HG03066 (cell line): Measurements from ENCODE around the gene COL23A1.

Experiments
- ATAC-seq: cut with Tn5 transposase; IDR thresholded peaks from one replicate; pipeline ENCODE4 v1.9.1; 2021; ENCODE audit warnings: low read depth; ENCODE audit not compliant: unreplicated experiment

COL23A1 gene

DNA sequence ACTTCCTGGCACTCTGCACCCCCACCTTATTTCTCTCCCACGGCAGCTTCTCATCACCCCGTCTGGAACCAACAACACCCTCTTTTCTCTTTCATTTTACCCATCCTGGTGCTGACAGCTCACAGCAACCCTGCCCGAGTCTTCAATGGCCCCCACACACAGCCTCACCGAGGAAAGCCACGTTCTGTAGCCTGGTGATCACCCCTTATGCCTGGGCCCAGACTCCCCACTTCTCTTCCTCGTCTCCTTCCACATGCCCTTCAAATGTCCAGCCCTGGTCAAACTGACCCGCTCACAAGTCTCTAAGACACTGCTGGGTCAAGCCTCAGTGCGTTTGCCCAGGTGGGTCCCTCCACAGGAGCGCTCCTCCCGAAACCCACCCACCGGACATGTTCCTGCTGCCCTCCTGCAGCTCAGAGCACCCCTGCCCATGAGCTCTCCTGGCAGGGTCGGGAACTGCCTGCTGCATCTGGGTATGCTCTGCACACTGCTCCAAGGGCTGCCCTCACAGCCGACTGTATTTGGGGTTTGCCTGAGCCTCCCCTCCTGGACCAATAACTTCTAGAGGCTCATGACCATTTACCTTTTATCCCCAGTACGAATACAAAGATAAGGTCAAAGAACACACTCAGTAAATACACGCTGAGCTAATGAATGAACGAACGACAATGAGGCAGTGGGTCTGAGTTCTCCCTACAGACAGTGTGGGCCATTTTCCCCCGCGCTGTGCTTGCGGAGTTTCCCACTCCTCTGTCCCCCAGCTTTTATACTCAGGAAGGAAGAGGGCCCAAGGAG lies 202.9 kb downstream of the COL23A1 start:
- no peak for ATAC-seq

DNA sequence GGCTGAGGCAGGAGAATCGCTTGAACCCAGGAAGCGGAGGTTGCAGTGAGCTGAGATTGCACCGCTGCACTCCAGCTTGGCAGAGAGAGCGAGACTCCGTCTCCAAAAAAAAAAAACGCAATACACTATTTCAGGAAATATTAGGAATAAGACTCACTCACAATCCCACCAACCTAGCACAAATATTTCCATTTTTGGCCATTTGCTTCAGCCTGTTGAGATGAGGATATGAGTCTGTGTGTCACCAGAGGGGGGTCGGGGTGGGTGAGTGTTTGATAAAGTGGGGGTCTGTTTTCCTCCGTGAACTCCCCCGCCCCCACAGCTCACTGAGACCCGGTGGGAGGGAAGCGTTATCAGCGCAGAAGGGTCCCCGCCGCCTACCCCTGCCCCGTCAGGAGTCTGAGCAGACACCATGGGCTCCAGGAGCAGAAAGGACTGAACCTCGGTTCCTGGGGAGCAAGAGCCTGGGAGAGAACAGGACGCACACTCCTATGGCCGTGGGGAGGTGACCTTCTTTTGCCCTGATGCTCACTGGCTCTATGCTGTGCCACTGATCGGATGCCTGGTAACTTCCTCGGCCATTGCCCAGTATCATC lies 203.8 kb downstream of the COL23A1 start:
- ATAC-seq = no peak

DNA sequence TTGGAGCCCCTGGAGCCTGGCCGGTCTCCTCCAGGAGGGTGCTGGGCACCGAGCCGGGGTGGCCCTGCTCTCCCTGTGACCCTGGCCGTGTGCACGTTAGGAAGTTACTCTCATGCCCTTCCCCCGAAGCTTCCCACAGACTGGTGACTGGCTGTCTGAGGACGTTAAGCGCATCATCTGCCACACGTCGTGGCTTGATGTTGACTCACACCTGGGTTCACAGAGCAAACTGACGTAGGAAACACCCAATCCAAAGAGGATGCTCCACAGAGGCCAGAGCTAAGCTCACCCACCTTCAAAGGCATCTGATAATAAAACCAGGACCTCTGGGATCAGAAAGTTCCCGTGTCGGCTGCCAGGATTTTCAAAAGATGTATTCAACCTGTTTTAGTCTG lies 204.7 kb downstream of the COL23A1 start:
- ATAC-seq = no peak

DNA sequence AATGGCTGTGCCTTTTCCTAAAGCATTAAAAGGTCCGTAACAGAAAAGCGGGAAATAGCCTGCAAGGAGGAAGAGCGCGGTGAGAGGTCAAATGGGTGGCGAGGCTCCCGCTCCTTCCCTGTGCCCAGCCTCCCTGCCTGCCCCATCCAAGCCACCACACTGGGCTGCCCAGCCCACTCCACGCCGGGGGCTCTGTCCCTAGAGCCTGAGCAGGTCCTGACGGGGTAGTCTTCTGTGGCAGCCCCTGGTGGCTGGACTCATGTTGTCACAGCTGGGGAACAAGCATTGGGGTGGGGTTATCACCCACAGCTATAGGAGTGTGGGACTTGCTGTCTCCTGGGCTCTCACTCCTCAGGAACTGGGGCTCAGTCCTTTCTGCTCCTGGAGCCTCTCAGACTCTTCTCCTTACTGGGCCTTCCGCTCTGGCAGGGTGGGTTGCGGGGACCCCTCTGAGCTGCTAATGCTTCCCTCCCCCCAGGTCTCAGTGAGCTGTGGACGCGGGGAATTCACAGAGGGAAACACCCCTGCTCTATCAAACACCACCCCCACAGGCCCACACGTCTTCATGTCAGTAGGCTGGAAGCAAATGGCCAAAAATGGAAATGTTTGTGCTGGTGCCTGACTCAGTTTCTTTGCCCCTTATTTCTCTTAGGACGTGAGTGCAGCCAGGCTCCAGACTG lies 205.2 kb downstream of the COL23A1 start:
- ATAC-seq = no peak

DNA sequence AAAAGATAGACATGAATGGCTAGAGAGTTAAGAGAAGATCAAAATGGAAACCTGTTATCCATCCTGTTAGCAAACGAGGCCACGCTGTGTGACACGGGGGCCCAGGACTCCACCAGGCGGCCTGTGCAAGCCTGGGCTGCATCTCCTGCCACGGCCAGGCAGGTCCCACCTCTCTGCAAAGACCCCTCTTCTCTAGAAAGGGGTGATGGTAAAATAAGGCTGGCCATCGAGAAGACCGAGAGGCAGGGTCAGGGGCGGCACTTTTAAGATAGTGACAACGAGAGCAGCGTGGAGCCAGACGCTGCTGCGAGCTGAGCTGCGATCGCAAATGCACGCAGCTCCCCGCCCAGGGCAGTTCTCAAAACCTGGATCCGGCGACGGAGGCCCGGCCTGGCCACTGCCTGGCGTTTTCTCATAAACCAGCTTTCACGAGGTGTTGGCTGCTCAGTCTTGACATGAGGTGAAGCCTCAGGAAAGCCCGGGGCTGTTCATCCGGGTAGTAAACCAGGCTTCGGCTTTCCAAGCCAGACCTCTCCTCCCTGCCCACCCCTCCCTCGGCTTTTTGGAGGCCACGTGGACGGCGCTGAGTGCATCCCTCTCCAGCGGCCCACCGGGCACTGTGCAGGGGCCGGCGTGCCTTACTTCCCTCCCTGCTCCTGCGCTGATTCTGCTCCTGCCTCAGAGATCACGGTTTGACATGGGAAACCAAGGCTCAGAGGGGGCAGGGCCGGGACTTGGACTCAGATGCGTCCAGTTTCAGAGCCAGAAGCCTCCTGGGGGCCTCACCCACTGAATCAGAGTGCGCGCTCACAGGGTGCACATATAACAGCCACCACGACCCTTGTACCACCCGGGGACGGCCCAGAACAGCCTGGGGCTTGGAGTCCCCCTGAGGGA lies 206.0 kb downstream of the COL23A1 start:
- ATAC-seq = no peak

DNA sequence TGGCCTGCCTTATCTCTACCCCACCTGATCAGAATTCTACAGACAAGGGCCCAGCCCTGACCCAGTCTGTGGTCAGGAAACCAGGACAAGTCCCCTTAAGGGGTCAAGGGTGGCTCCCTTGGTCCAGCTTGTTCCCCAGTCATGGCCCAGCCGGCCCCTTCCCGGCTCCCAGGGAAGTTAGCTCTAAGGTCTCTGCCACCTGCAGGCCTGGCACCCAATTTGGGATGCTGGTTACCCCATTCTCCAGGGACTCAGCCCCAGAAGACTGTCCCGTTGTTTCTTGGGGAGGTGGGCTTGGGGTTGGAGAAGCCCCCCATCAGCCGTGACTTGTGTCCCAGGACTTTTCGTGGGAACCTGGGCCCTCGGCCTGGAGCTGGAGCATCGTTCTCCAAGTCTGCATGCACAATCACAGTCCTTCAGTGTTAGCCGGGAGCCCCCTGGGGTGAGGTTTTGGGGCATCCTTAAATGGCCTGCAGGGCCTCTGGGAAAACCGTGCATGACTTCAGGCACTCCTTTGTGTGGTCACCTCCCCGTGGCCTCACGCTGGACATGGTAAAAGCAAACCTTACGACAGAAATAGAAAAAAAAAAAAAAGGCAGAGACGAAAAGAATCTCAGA lies 206.8 kb downstream of the COL23A1 start:
- no peak for ATAC-seq

DNA sequence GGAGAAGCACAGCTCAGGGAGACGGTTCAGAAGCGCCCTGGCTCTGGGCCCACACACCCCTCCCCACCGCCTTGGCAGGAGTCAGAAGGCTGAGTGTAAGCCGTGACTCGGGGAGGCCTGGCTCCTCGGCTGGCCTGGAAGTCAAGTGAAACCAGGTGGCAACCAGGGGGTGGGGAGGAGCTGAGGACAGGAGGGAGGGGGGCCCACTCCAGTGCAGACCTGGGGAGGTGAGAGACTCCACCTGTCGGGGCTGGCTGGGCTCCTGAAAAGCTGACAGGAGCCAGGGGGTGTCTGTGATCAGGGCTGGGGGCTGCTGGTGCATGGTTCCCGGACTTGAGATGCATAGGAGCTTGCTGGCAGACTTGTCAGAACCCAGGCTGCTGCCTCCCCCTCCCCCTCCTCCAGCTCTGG lies 207.4 kb downstream of the COL23A1 start:
- ATAC-seq = no peak

DNA sequence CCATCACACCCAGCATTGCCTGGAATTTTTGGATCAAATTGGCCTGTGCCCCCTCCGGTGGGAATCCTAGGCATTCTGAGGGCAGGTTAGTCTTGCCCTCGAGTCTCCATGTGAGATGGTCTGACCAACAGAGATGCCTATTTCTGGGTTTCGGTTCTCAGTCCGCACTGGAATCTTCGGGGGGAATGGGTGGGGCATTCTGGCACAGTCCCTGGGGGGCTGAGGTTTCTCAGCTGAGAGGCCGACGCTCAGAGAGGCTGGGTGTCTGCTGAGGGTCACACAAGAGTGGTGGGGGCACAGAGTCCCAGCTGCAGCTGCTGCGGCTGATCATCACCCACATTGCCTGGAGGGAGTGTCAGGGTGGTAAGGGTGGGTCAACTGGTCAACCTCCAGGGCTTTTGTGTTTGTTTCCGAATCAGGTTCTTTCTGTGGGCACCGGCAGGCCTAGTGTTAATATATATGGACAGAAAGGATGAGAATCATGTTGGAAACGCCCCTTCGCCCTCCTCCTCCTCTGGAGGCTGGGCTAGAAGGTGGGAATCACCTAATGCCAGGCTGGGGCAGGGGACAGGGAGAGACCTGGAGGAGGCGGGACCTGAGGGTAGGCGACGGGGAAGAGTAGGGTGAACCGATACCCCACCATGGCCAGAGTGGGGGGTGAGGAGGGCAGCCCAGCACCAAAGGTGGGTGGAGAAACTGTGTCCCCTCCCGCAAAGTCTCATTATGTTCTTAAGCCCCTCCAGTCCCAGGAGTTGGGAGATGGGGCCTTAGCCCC lies 208.1 kb downstream of the COL23A1 start:
- ATAC-seq = no peak

DNA sequence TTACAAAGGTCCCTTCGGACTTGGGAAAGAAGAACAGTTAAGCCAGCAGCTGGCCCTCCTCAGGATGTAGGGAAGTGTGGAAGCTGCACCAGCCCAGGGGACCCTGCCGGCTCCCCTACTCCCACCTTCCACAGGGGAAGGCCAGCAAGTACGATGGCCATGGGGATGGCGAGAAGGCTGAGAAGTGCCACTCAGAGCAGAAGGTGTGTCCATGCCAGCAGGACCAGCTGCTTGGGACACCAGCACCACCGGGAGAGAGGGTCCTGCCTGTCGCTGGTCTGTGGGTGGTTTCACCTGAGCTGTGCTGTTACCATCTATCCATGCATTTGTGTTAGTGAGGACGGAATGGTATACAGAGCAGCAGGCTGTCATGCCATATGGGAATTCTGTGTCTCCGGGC lies 209.0 kb downstream of the COL23A1 start:
- ATAC-seq = no peak

DNA sequence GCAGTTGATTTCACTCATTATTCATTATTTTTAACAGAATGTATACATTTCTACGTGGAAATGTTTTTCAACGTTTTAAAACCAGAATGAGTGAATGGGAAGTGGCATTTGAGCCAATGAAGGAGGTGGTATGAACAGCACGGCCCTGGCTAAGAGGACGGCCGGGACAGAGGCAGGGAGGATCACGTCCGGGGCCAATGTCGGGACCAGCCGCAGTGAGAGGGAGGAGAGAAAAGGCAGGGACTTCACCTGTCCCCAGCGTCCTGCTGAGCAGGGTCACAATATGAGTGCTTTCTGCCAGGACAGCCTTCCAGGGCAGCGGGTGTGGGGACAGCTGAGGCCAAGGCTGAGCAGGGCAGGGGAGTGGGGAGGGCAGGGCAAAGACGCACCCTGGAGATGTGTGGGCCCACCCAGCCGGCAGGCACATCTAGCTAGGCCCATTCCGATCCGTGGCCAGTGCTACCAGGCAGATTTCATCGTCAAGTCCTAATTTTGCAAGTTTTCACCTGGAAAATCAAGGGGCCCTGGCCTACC lies 209.6 kb downstream of the COL23A1 start:
- ATAC-seq = no peak

DNA sequence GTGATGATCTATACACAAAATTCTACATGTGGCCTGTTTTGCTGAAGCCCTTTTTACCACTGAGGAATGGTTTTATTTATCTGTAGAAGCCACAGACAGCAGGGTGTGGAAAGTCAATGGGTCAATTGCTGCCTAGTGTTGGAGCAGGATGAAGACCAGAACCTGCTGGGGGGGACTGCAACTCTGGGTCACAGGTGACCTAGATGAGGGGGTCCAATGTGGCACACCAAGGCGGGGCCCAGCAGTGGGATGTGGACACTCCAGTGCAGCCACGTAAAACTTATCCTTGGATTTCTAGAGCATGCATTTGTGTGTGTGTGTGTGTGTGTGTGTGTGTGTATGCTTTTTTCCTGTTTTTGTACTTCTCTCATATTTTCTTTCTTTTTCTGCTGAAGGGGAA lies 210.1 kb downstream of the COL23A1 start:
- no peak for ATAC-seq

DNA sequence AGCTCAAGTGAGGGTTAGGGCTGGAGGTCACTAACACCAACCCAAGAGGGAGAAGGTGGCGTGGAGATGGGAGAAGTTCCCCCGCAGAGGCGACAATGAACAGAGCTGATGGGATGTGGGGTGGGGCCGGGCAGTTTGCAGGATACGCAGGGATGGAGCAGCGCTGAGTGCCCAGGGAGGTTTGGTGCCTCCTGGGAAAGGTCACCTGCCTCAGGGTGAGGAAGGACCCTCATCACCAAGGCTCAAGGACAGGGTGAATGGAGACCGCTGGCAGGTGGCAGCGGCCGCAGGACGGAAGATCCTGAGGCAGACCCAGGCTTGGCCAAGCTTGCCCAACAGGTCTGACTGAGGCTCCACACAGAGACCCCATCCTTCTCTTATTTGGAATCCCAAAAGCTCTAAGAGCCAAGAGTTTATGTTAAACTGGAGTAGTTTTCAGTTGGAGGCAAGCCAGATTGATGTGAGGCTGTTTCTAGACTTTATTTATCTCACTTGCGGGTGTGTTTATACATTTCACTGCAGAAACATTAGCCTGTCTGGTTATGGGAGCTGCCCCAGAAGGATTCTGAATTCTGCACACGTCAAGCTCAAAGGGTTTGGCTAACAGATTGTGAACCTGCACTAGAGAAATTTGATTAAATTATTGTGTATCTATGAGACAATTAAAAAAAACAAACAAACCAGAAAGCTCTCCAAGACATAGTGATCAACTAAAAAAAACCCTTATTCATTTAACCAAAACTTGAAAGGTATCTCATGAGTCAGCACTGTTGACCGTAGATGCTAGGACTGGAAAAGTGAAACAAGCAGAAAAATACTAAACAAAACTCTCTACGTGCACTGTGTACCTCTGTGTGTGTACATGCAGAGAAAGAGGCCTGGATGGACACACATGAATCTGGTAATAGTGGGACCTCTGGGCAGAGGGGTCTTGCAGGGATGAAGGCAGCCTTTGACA lies 211.4 kb downstream of the COL23A1 start:
- no peak for ATAC-seq

DNA sequence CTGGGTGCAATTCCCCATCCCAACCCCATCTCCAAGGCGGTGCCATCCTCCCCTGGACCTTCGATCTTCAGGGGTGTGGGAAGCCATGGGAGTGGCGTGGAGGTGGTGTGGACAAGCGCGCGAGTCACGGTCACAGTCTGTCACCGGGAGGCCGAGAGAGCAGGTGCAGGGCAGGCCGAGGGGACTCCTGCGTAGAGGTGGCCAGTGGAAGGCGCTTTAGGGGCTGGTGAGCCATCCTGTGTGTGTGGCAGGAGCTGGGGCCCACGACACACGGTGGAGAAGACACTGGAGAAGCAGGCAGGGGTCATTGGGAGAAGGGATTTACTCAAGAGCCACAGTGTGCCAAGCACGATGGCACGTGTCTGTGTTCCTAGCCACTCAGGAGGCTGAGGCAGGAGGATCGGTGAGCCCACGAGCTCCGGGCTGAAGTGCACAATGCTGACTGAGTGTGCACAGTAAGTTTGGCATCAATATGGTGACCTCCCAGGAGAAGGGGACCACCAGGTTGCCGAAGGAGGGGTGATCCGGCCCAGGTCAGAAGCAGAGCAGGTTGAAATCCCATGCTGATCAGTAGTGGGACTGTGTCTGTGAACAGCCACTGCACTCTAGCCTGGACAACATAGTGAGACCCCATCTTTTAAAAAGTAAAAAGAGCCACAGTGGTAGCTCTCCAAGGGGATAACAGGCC lies 212.5 kb downstream of the COL23A1 start:
- ATAC-seq = no peak

DNA sequence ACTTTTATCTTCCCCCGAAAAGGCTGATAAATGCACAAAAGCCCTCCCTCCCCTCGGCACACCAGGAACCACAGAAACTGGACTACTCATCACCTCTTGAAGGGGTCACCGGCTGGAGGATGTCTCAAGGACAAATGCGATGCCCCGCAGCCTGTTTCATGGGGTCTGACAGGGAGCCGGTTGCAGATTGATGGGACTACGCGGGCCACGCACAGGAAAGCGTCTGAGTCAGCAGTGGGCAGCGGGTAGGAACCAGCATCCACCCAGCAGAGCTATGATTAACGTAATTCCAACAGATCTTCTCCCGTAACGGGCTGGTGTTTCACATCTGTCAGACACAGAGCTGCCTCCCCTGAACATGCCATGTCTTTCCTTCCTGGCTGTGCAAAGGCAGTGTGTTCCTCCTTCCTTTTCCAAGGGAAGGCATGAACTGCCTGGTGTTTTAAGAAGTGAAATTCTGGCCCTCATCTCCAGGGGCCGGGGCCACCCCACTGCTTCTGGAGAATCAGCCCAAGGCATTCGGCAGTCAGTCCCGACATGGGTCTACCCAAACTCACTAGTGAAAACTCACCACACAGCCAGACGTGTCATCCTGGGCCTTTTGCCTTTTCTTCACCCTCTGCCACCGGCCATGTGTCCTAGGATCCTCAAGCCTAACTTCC lies 213.1 kb downstream of the COL23A1 start:
- ATAC-seq = no peak

DNA sequence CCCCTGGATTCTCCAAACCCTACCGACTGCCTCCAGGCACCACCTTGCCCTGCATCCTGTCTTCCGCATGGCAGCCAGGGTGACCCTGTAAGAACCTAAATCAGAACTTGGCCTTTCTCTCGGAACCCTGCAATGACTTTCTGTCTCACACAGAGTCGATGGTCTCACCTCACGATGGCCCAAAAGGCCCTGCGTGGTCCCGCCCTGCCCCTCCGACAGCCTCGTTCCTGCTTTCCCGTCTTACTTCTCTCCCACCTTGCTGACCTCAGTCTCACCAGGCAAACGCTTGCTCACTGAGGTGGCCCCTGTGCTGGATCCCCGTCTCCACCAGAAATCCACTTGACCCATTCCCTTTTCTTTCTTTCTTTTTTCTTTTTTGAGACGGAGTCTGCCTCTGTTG lies 214.8 kb downstream of the COL23A1 start:
- no peak for ATAC-seq

DNA sequence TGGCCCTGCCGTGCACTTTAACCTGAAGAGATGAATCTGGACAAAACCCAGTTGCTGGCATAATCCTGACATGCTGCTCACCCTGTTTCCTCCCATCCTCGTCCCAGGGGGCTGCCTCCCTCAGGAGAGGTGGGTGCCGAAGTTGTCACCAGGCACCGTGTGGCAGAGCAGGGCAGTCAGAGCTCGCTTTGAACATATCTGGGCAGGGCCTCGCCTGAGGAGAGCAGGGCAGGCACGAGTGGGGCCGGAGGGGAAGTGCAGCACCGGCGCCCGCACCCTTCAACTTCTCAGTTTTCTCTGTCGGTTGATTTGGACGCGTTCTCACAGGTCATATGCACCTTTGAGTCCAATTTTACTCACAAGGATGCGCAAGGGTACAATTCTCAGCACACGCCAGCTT lies 216.5 kb downstream of the COL23A1 start:
- no peak for ATAC-seq

DNA sequence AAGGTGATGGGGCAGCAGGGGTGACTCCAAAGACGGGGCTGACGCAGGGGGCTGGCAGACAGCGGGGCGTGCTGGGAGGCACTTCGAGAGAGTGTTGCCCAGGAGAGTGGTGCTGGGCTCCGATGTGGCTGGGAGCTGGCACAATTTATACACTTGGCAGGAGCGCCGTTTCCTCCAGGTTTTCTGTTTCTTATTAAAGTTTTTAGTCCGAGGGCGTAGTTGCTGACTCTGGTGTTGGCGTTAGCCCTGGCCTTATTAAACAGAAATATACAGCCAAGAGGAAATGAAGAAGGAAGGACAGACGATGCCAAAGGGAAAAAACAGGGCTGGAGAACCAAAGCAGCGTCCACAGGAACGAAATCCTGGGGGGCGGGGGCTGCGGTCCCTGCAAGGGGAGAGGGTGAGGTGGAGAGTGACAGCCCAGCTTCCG lies 218.0 kb downstream of the COL23A1 start:
- ATAC-seq = no peak
